GM19468 (cell line): ENCODE measurements around the gene CHP2.
"Not testable (repeated sequence)": the region's sequence is repeated elsewhere in the genome, so short reads cannot be mapped to it uniquely, and the experiment has no call there.

Experiments used
- ATAC-seq: cut with Tn5 transposase; IDR thresholded peaks from one replicate; pipeline ENCODE4 v1.9.1; 2021; ENCODE audit warnings: mild to moderate bottlenecking, moderate library complexity, moderate number of reproducible peaks; ENCODE audit not compliant: unreplicated experiment; ENCODE audit errors: extremely low read depth

CHP2 gene

GRCh38 chr16:23741675-23742303 is 13.0 kb upstream of the CHP2 start:
- ATAC-seq = no peak

GRCh38 chr16:23742766-23743165 is 12.1 kb upstream of the CHP2 start:
- no peak for ATAC-seq

GRCh38 chr16:23745263-23745662 is 9.6 kb upstream of the CHP2 start:
- no peak for ATAC-seq

GRCh38 chr16:23748630-23749029 is 6.2 kb upstream of the CHP2 start:
- ATAC-seq = no peak

GRCh38 chr16:23751053-23751452 is 3.8 kb upstream of the CHP2 start:
- ATAC-seq = not testable (repeated sequence)

- no peak for ATAC-seq
Measured at GRCh38 chr16:23753908-23754593, 775 bp upstream of the CHP2 start.

- no peak for ATAC-seq
Measured at GRCh38 chr16:23755484-23755809, 621 bp downstream of the CHP2 start.

- no peak for ATAC-seq
Measured at GRCh38 chr16:23757116-23757515, 2.3 kb downstream of the CHP2 start.

GRCh38 chr16:23757937-23758619 is 3.3 kb downstream of the CHP2 start:
- ATAC-seq = no peak

GRCh38 chr16:23765933-23766332 is 11.1 kb downstream of the CHP2 start:
- no peak for ATAC-seq

GRCh38 chr16:23768581-23768980 is 13.8 kb downstream of the CHP2 start:
- ATAC-seq = no peak

GRCh38 chr16:23771027-23771426 is 16.2 kb downstream of the CHP2 start:
- ATAC-seq = no peak

- no peak for ATAC-seq
Measured at GRCh38 chr16:23771642-23772041, 16.8 kb downstream of the CHP2 start.

- no peak for ATAC-seq
Measured at GRCh38 chr16:23773339-23773738, 18.5 kb downstream of the CHP2 start.

- no peak for ATAC-seq
Measured at GRCh38 chr16:23781176-23781575, 26.4 kb downstream of the CHP2 start.

GRCh38 chr16:23784811-23785447 is 30.1 kb downstream of the CHP2 start:
- ATAC-seq = no peak

- ATAC-seq = no peak
Measured at GRCh38 chr16:23785842-23786241, 31.0 kb downstream of the CHP2 start.

GRCh38 chr16:23786964-23787561 is 32.2 kb downstream of the CHP2 start:
- ATAC-seq = no peak

GRCh38 chr16:23788685-23789084 is 33.9 kb downstream of the CHP2 start:
- ATAC-seq = no peak

- ATAC-seq = no peak
Measured at GRCh38 chr16:23795378-23795777, 40.6 kb downstream of the CHP2 start.

GRCh38 chr16:23796941-23797340 is 42.1 kb downstream of the CHP2 start:
- no peak for ATAC-seq
